Measurements from ENCODE around the gene PPP1R9A.

Gene PPP1R9A

DNA sequence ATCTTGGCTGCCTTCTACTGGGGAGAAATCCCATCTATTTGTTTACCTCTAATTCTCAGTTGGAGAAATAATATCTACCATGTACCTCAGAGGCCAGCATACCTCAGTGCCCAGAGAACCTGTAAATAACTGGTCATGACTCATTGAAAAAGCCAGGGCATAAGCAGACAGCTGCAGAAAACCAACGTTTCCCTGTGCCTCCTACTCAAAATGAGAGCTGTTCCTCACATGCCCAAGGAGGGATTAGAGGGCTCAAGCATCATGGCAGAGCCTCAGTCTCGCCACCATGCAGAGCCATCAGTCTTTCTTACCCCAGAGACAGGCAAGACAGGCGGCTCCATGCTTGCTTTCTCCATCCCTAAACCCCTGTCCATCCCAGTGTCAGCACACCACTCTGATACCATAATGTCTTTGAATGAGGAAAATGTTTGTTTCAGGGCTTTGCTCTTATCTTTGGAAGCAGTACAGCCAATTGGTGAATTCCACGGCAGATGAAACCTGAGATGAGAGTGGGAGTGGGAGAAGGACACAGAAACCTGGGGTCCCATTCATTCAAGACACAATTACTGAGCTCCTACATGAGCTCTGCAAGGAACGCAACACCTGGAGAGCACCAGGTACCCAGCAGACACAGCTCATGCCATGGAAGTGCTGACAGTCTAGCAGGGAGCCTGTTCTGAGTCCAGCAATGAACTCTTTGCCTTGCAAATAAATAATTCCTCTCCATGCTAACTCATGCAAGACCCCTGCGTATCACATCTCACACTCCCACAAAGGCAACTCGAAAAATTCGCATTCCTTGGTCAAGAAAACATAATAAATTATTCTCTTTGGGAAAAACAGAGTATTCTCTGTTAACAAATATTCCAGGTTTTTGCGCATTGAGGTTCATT is 395.9 kb downstream of the PPP1R9A start:
- no peak for DNase-seq (ENCODE audit: extremely low read depth in 1 of 2, low read depth in 1 of 2)

DNA sequence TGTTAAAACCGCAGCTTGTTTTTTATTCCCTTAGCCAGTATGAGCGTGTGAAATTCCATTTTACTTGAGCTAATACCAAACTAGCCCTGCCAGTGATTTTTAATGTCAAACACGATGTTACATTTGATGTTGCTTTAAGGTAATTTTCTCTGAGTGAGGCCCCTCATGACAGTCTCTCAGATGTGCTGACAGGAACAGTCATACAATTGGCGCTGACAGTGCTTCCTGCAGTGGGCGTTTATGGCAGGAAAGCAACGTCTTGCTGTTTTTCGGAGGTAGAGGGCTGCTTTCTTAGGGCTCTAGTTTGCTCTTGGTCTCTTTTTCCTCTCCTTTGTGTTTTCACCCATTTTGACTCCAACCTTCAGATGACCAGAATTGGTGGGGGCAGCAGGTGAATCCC is 397.6 kb downstream of the PPP1R9A start:
- DNase-seq (ENCODE audit: extremely low read depth in 1 of 2, low read depth in 1 of 2) = no peak

DNA sequence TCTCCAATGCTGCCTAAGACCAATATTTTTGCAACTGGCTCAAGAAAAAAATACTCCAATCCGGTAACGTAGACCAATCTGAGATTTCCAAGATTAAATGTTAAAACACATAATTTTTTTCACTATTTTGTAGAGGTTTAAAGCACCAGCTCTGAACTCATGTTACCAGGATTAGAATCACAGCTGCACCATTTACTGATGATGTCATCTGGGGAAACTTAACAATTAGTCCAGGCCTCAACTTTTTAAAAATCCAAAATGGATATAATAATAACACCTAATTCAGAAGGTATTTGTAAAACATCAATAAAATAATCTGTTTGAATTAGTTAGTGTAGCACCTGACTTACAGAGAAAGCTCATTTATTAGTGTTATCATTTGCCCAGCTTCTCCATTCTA is 402.6 kb downstream of the PPP1R9A start:
- no peak for DNase-seq (ENCODE audit: extremely low read depth in 1 of 2, low read depth in 1 of 2)

DNA sequence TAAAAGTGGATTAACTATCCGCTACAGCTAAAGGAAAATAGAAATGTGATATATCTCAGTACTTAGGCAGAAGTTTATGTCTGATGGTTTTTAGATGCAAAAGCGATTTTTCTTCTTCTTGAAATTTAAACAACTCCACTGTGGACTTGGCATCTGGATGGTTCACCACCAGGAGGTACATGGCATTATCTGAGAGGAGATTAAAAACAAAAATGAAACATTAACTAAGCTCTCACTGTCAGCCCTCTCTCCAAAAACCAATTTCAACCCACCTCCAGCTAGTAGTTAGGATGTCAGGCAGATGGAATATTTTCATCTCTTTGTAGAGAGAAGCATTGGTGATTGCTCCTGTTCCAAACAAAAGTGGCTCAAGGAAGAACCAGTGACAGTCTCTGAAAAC is 404.0 kb downstream of the PPP1R9A start:
- no peak for DNase-seq (ENCODE audit: extremely low read depth in 1 of 2, low read depth in 1 of 2)

DNA sequence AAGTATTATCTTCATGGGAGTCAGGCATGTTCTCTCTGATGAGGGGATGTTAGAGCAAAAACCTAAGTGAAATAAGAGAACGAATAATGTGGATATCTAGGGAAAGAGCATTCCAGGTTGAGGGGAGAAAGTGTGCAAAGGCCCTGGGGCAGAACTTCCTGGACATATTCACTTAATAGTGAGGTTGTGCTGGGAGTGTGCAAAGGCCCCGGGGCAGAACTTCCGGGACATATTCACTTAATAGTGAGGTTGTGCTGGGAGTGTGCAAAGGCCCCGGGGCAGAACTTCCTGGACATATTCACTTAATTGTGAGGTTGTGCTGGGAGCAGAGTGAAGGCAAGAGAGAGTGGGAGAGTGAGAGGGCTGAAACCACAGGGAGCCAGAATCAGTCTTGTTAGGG is 405.2 kb downstream of the PPP1R9A start:
- DNase-seq (ENCODE audit: extremely low read depth in 1 of 2, low read depth in 1 of 2) = no peak

DNA sequence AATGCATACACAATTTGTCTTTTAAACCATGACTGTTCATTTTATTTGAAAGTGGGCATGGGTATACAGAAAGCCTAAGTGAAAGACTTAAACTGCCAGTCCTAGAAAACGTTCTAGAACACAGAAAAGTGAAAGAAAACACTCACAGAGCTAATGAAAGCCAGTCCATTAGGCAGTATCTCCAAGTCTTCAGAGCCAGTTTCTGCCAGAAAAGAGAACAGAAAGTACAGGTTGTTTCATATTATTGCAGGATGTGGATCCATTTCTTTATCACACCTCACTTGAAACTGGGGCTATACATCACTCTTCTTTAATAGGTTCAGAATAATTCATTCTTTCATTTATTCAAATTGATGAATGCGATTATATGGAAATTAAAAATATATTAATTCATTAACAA is 409.2 kb downstream of the PPP1R9A start:
- no peak for DNase-seq (ENCODE audit: extremely low read depth in 1 of 2, low read depth in 1 of 2)

DNA sequence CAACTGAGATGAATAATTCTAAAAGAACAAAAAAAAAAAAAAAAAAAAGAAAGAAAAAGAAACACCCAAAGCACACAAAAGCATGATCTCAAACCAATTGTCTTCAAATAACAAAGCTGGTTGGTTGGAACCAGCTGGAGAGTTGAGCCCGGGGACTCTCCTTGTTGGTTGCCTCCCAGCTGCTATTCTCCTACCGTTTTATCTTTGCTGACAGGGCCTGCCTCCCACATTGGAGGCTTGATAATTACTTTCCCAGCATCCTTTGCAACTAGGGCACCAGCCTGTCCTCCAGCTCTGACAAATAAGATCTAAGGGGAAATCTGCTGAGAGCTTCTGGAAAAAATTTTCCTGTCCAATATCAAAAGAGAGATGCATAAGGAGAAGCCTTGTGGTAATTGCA is 410.2 kb downstream of the PPP1R9A start:
- no peak for DNase-seq (ENCODE audit: extremely low read depth in 1 of 2, low read depth in 1 of 2)

DNA sequence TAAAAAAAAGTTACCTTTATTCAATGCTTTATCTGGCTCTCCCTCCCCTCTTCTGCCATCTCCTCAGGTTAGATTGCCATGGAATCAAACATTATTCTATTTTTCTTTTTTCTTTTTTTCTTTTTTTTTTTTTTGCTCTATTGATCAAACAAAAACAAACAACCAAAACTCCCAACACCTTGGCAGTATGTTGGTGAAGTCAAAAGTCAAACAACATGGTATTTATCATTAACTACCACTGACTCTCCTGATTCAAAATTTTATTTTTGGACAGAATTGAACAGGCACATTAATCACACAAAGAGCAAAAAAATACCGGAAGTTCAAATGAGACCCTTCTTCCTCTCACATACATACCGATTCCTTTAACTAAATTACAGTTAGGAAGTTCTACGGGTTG is 410.6 kb downstream of the PPP1R9A start:
- DNase-seq (ENCODE audit: extremely low read depth in 1 of 2, low read depth in 1 of 2) = no peak

DNA sequence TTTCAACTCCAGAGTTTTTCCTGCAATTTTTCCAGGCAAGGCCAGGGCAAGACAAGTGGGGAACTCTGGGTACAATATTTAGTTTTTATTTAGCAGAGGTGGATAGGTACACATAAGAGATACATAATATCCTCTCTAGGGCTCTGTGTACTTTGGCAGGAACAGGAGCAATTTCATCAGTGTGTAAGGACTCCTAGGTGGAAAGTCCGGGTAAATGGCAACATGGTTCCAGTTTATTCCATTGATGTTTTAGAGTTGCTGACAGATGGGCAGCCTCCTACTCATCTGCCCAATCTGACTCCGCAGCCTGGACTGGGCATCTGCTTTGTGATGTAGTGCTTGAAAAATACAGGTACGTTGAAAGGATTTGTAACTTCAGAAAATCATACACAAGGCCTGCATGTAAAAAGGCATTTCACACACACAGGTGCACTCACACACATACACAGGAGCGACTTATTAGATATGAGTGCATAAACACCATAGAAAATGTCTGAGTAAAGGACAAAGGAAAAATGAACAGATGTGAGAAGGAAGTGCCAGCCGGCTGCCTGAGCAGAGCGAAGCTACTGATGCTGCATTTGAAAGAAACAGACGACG is 411.2 kb downstream of the PPP1R9A start:
- DNase-seq (ENCODE audit: extremely low read depth in 1 of 2, low read depth in 1 of 2) = no peak

DNA sequence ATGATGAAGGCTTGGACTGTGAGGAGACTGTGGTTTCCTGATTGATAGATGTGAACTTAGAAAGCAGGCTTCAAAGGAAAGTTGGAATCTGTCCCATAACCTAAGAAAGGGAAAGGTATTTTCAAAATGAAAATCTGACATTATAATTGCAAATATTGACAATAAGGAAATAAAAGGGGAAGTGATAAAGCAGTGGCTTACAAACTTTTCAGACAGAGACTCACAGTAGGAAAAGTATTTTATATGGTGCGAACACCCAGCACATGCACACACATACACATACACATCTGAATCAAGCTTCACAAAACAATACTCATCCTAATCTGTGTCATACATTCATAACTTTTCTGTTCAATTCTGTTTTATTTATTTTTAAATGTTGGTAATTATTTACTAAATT is 412.2 kb downstream of the PPP1R9A start:
- no peak for DNase-seq (ENCODE audit: extremely low read depth in 1 of 2, low read depth in 1 of 2)

DNA sequence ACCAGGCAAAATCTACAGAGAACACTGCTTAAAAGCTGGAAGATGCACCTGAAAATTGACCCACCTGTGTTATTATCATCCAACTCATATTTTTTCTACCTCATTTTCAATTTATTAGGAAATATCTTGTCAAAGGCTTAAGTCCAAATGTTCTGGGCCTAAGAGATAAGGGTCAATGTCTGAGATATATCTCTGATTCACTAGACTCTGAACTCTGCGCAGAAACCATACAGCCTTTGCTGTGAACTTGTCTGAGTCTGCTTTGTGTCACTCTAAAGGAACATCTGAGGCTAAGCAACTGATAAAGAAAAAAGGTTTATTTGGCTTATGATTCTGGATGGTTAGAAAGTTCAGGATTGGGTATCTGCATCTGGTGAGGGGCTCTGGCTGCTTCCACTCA is 413.3 kb downstream of the PPP1R9A start:
- no peak for DNase-seq (ENCODE audit: extremely low read depth in 1 of 2, low read depth in 1 of 2)

DNA sequence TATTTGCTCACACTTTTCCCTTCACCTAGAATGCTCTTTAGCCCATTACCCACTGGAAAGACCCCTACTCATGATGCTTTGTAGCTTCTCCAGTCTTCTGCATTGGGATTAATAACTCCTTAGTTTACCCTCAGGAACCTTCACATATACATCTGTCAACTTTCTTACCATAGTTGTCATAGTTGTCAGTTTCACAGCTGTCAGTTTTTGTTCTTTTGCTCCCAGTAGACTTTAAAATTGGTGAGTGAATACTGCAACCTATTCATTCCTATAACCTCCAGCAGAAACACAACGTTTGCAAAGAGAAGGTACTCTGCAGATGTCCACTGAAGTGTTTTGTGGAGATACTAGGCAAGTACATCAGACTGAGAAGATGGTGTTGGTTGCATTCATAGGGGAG is 414.3 kb downstream of the PPP1R9A start:
- DNase-seq (ENCODE audit: extremely low read depth in 1 of 2, low read depth in 1 of 2) = no peak

DNA sequence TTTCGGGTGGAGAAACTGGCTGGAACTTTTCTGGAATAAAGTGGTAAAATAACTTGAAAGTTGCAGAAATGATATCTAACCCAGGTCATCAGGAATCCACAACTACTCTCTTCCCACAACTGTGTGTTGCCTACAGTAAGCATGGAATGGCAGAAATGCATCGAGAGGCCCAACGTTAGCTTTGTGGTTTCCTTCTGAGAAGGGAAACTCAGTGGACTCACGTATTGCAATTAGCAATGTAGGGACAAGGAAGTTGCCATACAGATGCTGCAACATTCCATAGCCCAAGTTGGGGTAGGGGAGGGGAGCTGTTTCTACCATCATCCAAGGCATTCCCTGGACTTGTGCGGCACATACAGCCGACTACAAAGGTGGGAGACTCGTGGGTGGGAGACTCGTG is 415.0 kb downstream of the PPP1R9A start:
- DNase-seq (ENCODE audit: extremely low read depth in 1 of 2, low read depth in 1 of 2) = no peak

DNA sequence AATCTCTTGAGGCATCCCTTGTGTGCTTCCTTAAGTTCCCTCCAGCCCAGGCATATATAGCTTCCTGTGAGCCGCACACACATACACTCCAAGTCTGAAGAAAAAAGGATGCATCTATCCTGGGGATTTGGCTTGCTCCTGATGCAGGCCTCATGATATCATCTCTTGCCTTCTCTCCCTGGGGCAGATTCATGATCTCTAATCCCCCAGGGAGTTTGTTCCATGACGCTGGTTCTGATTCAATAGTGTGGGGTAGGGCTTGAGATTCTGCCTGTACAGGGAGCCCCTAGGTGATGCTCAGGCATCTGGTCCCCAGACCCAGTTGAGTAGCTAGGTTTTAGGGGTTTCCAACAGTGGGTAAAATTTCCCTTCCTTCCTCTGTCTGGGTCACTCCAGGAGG is 415.5 kb downstream of the PPP1R9A start:
- no peak for DNase-seq (ENCODE audit: extremely low read depth in 1 of 2, low read depth in 1 of 2)

DNA sequence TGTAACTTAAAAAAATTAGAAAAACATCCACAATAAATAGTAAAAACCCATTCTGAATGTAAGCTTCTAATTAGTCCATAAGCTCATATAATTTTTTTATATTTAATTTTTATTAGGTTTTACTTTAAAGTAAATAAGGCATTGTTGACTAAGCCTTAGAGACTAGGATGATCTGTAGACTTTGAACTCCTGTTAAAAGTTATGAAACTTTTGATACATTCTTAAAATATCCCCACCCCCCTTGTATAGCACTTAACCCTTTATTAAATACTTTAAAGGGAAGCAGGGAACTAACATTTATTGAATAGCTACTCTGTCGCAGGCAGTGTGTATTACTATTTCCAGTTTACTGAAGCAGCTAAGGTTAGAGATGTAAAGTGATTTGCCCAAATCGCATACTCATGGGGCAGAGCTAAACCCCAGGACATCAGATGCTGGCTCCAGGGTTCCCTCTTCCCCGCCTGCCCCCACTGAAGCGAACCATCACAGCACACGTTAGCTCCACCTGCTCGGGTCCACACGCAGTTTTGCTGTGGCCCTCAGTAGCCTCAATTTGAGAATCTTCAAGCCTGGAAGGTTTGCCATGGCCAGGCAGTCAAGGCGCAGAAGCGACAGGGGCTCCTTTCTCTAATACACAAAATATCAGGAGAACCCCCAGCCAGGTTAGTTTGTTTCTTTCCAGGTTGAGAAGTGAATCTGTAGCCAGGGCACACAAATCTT is 416.2 kb downstream of the PPP1R9A start:
- DNase-seq (ENCODE audit: extremely low read depth in 1 of 2, low read depth in 1 of 2) = no peak

DNA sequence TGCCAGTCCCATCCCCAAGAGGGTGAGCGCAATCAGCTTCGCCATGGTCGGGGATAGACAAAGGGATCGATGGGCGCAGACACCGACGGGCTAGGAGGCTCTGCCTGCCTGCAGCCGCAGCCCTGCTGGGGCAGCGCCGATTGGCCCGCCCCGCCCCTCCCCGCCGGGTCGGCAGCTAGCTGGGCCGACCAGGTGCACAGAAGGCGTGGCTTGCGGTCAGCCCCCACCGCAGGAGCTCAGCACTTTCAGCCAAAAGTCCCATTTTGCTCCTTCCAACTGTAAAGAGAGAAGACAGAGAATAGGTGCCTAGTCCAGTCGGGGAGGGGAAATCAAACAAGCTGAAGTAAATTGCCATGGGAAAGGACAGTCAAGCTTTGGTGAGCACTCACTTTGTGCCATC is 417.0 kb downstream of the PPP1R9A start, which contains the start of gene PON1:
TSS of gene PON1 (minus strand) at position 102 of the 400 bp plus-strand sequence. CDS start at position 45, 57 bp downstream.
- no peak for DNase-seq (ENCODE audit: extremely low read depth in 1 of 2, low read depth in 1 of 2)

DNA sequence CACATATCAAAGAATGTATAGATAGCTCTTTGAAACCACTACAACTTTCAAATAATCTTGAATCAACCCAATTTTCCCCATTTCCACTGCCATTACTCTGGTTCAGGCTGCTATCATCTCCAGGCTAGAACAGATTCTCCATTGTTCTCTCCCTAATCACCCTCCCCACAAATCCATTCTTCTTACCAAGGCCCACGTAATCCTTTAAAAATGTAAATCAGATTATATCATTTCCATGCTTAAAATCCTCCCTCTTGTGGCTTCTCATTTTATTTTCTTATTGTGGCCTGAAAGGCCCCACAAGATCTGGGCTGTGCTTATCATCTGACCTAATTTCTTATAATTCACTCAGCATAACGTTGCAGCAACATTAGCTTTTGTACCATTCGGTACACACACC is 420.0 kb downstream of the PPP1R9A start:
- DNase-seq (ENCODE audit: extremely low read depth in 1 of 2, low read depth in 1 of 2) = no peak

DNA sequence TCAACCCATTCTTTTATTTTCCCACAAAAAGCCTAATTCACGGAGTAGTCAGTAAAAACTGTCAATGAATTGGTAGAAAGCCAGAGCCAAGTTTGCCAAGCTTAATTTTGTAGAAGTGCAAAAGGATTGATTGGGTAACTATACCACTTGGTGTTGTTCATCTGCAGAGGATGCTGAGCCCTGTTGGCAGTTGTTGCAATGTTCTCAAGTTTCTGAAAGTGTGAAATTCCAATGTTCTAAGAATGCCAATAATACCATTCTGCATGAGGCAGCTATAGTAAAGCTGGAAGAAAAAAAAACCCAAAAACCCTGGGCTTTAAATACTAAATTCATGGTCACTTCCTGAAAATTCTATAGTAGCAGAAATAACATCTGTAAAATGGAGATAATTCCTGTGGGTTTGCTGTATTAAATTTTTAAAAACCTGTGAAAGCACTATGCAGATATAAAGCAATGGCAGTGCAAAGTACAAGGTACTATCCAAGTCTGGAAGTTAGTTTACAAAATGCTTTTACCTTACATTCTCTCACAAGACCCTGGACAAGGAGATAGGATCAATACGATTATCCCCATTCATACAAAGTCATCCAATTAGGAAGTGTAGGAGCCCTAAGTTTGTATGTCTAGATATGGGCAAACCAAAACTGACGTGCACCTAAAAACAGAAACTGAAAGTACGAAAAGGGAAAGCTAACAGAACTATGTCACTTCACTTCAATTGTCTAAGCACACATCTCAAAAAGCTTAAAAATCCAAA is 423.0 kb downstream of the PPP1R9A start:
- no peak for DNase-seq (ENCODE audit: extremely low read depth in 1 of 2, low read depth in 1 of 2)

DNA sequence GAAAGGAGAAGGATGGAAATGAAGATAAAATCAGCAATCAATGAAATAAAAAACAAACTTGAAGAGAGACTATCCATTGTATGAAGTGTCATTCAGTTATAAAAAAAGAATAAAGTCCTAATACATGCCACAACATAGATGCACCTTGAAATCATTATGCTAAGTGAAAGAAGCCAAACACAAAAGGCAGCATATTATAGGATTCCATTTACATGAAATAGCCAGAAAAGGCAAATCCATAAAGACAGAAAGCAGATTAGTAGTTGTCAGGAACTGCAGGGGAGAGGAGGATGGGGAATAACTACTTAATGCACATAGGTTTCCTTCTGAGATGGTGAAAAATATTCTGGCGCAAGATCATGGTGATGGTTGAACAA is 423.6 kb downstream of the PPP1R9A start:
- DNase-seq (ENCODE audit: extremely low read depth in 1 of 2, low read depth in 1 of 2) = no peak

DNA sequence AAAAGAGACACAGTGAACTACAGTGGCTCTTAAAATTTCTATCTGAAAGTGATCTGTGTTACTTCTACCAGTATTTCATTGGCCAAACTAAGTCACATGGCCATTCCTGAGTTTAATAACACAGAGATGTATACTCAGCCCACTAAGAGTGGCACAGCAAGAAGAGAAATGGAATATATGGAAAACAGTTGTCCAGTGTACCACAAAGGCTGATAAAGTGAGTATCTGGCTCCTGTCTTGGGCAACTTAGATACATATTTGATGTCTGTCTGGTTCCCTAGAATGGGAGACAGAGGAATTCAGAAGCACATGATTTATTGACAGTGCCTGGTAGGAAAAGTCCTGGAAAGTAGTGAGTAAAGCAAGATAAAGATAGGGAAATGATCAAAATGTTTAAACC is 427.1 kb downstream of the PPP1R9A start:
- no peak for DNase-seq (ENCODE audit: extremely low read depth in 1 of 2, low read depth in 1 of 2)

DNA sequence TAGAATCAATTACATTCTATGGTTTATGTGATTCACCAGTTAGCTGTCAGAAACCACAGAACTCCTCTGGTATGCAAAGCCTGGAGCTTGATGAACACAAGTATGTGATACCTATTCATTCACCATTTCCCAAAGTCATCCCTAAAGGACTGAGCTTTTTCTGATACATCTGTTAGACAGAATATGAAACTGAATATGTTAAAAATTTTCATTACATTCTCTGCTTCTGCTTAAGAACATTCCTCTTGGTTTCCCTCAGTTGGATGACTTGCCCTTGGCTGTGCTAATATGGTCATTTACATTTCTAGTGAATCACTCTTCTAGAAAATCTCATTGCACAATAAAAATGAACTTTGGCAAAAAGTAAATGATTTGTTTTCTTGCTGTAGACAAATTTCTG is 427.7 kb downstream of the PPP1R9A start:
- no peak for DNase-seq (ENCODE audit: extremely low read depth in 1 of 2, low read depth in 1 of 2)

All from activated CD8-positive, alpha-beta memory T cell treated with anti-CD3 and anti-CD28 coated beads for 1 hour (primary cell).